BJ (cell line): ENCODE results near the gene DNAH3. TPM values are rescaled to one million over a fixed set of nuclear protein-coding genes. Genes with fewer than 3 reads are reported as not detected.

ENCODE experiments used
- CTCF ChIA-PET: fragments of 350-600 bp; formaldehyde crosslinking; extraction: SDS; loops from one replicate; lab custom pipeline; 2021; ENCODE audit warnings: antibody characterized with exemption, inconsistent platforms; lab: Yijun Ruan, JAX
- POLR2A ChIA-PET: fragments of 300-600 bp; sonication (Branson Sonifier 250); formaldehyde crosslinking; extraction: SDS; loops from one replicate; lab custom pipeline; 2021; ENCODE audit warnings: antibody characterized with exemption; lab: Charles Lee
- DNase-seq: peaks from one replicate; pipeline ENCODE4 v3.0.0-alpha.2; 2011; ENCODE audit warnings: low read depth
- H3K27me3 ChIP-seq: 2 replicates; pipeline ENCODE4 v1.6.0; 2011; ENCODE audit warnings: low read length; ENCODE audit not compliant: control insufficient read depth, insufficient read depth
- H3K36me3 ChIP-seq: 2 replicates; pipeline ENCODE4 v1.5.1; 2011; ENCODE audit warnings: low read length; ENCODE audit not compliant: control insufficient read depth, insufficient read depth
- H3K4me3 ChIP-seq: 2 replicates; pipeline ENCODE4 v1.5.1; 2011; ENCODE audit warnings: low read depth, mild to moderate bottlenecking, control low read depth, low read length
- polyA plus RNA-seq: library from polyadenylated mRNA; depleted of rRNA; stranded (reverse); fragments of >200 nt; gene quantifications from 2 replicates; pipeline ENCODE4 v1.2.3, GENCODE V29; 2011
- TF ChIP-seq, protein P1 (sequence below): IDR thresholded peaks from 2 replicates; pipeline ENCODE4 v1.5.1; 2011; ENCODE audit warnings: low read depth, mild to moderate bottlenecking, control low read depth, inconsistent platforms, low read length, moderate library complexity; ENCODE audit not compliant: insufficient read depth

The DNAH3 gene
- polyA plus RNA-seq, 1 experiment, result not detected

DNA sequence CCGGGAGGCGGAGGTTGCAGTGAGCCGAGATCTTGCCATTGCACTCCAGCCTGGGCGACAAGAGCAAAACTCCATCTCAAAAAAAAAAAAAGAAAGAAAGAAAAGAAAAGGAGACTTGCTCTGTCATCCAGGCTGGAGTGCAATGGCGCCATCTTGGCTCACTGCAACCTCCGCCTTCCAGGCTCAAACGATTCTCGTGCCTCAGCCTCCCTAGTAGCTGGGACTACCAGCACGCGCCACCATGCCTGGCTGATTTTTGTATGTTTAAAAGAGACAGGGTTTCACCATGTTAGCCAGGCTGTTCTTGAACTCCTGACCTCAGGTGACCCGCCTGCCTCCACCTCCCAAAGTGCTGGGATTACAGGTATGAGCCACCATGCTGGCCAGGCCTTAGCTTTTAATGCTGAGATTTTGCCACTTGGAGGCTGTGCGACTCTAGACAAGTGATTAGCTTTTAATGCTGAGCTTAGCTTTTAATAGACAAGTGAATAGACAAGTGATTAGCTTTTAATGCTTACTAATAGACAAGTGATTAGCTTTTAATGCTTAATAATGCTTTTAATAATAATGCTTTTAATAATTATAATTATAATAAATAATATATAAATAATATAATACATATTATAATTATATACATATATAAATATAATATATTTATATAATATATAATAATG is 17.4 kb upstream of the DNAH3 start:
- ChIA-PET CTCF (interaction anchor here (1.1 to 2.6 kb wide), 3 partner anchors 10 to 132 kb away, joined by 3 to 10 read pairs (median 4); no protein-coding TSS in a partner anchor), POLR2A (no interaction called here)
- H3K36me3 ChIP-seq, result peaks cover 8% of the 10 kb centered on the region
- H3K27me3 ChIP-seq, result no peaks in the 10 kb centered on the region
- H3K4me3 ChIP-seq, result no peak overlapping the region
- no peak for DNase-seq
- TF ChIP-seq, protein P1, sequence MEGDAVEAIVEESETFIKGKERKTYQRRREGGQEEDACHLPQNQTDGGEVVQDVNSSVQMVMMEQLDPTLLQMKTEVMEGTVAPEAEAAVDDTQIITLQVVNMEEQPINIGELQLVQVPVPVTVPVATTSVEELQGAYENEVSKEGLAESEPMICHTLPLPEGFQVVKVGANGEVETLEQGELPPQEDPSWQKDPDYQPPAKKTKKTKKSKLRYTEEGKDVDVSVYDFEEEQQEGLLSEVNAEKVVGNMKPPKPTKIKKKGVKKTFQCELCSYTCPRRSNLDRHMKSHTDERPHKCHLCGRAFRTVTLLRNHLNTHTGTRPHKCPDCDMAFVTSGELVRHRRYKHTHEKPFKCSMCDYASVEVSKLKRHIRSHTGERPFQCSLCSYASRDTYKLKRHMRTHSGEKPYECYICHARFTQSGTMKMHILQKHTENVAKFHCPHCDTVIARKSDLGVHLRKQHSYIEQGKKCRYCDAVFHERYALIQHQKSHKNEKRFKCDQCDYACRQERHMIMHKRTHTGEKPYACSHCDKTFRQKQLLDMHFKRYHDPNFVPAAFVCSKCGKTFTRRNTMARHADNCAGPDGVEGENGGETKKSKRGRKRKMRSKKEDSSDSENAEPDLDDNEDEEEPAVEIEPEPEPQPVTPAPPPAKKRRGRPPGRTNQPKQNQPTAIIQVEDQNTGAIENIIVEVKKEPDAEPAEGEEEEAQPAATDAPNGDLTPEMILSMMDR, result no peak

DNA sequence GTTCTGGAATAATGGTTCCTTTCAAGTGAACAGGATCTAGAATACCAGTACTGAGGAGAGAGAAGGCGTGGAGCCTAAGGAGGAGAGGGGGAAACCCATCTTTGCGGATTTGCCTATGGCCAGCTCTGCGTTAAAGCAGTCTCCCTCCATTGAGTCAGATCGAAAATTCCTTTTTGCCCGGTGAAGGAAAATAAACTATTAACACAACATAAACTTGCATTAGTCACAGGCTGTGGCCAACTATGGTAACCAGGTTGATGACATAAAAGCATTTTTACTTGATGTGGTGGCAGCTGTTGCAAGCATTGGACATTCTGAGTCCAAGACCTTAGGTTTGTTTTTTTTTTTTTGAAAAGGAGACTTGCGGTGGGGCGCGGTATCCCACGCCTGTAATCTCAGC is 16.7 kb upstream of the DNAH3 start:
- Histone ChIP-seq H3K36me3 (peaks cover 8% of the 10 kb centered on the region), H3K27me3 (no peaks in the 10 kb centered on the region), H3K4me3 (no peak overlapping the region)
- ChIA-PET CTCF (interaction anchor here (0.7 to 1.1 kb wide), 2 partner anchors 23 to 133 kb away, joined by 3 read pairs; no protein-coding TSS in a partner anchor), POLR2A (no interaction called here)
- DNase-seq, result peak; percentile 82
- TF ChIP-seq, protein P1, result no peak

DNA sequence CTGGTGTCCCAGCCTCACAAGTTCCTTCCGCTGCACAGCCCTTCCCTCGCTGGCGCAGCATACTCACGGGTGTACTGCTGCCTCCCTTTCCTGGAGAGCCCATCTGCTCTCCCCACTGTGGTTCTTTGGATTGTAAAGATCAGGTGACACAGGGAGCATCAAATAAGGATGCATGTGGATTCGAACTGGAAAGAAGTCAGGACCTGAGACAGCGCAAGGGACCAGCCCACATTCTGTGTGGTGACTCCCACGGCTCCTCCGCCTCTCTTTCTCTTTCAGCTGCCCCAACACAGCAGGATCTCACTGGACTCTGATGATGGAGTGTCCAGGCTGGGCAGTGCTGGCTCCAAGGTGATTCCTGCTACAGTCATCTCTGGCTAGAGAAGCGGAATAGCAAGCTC is 15.9 kb upstream of the DNAH3 start:
- DNase-seq, result no peak
- Histone ChIP-seq H3K36me3 (peaks cover 8% of the 10 kb centered on the region), H3K27me3 (no peaks in the 10 kb centered on the region), H3K4me3 (no peak overlapping the region)
- ChIA-PET CTCF (interaction anchor here (0.7 to 1.3 kb wide), 3 partner anchors 10 to 134 kb away, joined by 3 to 5 read pairs (median 3); no protein-coding TSS in a partner anchor), POLR2A (no interaction called here)
- TF ChIP-seq, protein P1, result no peak

DNA sequence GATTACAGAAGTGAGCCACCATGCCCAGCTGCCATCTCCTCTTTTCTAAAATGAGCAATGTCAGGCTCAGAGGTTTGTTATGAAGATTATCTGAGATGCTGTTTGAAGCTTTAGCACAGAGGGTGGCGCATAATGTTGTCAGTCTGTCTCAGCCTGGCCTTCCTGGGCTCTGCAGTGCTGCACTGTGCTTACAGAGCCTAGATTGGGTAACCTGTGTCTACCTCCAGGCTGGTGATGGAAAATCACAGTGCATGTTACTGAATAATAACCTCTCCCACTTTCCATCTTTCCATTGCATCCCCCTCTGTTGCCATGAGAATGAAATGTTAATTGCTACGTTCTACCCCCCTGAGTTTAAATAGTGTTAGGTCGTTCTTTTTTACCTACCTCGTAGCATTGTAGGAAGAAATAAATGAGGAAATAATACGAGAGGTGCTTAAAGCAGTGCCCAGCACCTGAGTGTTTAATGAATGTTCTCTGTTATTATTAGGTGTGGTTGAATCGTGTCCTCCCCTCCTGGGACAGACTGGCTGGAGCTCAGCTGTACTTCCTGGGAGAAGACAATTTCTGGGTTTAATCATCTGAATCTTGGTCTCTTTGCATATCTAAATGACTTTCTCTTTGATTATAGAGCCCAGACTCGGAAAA is 14.0 kb upstream of the DNAH3 start:
- POLR2A ChIA-PET, result no interaction called here
- CTCF ChIA-PET, result interaction anchor here (1.1 kb wide), 1 partner anchor 24 kb away, joined by 3 read pairs; no protein-coding TSS in a partner anchor
- no peaks in the 10 kb centered on the region for H3K27me3 ChIP-seq
- H3K36me3 ChIP-seq, result peaks cover 5% of the 10 kb centered on the region; the same call in 1 of the 2 replicates
- H3K4me3 ChIP-seq, result no peak overlapping the region
- TF ChIP-seq, protein P1, result no peak
- DNase-seq, result no peak

DNA sequence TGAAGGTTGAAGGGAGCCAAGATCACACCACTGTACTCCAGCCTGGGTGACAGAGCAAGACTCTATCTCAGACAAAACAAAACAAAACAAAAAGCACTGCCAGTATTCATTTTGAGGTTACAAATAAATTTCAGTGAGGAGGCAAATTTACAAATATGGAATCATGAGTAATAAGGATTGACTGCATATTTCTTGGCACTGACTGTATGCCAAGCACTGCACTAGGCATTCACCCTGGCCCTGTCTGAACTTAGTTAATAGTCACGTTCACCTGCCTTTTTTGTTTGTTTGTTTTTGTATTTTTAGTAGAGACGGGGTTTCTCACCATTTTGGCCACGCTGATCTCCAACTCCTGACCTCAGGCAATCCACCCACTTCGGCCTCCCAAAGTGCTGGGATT is 12.9 kb upstream of the DNAH3 start:
- no peaks in the 10 kb centered on the region for H3K27me3 ChIP-seq
- no peak overlapping the region for H3K4me3 ChIP-seq
- TF ChIP-seq, protein P1, result no peak
- no peak for DNase-seq
- CTCF ChIA-PET, result interaction anchor here (1.2 kb wide), 1 partner anchor 137 kb away, joined by 7 read pairs; no protein-coding TSS in a partner anchor
- H3K36me3 ChIP-seq, result peaks cover 5% of the 10 kb centered on the region; the same call in 1 of the 2 replicates
- POLR2A ChIA-PET, result no interaction called here
